HG03159 (cell line): Measurements from ENCODE around the gene DOHH.
A peak's percentile ranks its signal among the peaks of the same experiment; 100 is the strongest.

Source experiments
- ATAC-seq: cut with Tn5 transposase; IDR thresholded peaks from one replicate; pipeline ENCODE4 v1.9.1; 2021; ENCODE audit warnings: mild to moderate bottlenecking, moderate library complexity; ENCODE audit not compliant: unreplicated experiment

DOHH gene

DNA sequence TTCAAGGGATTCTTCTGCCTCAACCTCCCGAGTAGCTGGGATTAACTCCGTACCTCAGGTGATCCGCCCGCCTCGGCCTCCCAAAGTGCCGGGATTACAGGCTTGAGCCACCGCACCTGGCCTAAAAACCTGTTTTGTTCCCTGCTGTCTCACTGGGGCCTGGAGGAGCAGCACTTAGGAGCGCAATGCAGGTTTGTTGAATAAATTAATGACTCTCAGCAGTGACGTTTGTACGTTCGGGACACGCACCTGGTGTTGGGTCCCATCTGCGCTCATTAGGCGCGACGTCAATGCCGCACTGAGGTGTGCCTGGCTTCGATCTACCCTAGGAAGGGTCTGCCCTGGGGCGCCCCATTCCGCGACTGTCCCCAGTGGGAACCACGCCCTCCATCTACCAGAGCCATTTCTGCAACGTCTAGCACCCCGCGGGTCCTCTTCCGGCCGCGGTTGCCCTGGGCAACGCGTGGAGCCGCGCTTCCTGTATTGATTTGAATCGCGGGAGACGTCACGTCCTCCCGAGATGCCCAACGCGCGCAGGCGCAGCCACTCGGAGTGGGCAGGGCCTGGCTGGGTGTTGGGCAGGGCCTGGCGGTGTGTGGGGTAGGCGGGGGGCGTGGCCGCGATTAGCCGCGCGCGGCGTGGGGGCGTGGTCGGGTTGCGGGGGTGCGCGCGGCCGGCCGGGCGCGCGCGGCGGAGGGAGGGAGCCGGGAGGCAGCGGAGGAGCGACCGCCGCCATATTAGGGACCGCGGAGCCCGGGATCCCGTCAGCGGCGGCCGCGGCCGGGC lies 5.3 kb upstream of the DOHH start, which contains the start of gene FZR1:
TSS of gene FZR1 (plus strand) at position 714 of the 786 bp plus-strand sequence. CDS start 16,679 bp downstream, outside the sequence.
- ATAC-seq, result peak; percentile 86

DNA sequence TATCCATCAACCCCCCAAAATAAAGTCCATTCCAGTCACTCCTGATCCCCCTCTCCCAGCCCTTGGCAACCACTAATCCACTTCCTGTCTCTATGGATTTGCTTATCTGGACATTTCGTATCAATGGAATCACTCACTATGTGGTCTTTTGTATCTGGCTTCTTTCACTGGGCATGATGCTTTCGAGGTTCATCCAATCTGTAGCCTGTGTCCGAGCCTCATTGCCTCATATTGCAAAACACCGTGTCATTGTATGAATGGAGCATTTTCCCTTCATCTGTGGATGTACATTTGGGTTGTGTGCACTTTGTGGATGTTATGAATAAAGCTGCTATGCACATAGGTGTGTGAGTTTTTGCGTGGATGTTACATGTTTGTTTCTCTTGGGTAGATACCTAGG lies 4.3 kb upstream of the DOHH start:
- ATAC-seq, result no peak

DNA sequence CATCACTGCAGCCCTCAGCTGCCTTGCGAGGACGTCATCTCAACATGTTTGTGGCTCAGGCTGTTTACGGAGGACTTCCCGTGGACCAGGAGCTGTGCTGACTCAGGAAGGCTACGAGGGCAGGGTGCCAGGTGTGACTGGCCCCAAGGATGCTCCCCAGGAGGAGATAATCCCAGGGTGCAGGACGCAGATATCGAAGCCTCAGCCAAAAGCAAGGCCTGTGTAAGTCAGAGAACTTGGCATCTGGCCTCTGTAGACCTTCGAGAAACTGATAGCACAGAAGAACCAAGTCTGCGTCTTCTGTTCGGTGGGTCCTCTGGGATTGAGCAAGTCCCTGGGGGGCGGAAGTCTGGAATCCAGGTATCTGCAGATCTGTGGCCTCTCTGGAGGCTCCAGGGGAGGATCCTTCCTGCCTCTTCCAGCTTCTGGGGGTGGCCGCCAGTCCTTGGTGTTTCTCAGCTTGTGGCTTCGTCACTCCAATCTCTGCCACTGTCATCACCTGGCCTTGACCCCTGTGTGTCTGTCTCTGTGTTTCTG lies 2.6 kb upstream of the DOHH start:
- no peak for ATAC-seq

DNA sequence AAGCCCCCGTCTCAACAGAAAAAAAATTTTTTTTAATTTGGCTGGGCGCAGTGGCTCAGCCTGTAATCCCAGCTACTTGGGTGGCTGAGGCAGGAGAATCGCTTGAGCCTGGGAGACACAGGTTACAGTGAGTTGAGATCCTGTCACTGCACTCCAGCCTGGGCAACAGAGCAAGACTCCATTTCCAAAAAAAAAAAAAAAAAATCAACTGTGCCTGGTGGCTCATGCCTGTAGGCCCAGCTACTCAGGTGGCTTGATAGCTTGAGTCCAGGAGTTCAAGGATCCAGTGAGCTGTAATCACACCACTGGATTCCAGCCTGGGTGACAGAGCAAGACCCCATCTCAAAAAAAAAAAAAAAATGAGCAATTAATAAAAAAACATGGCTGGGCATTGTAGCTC lies 1.3 kb upstream of the DOHH start:
- no peak for ATAC-seq

DNA sequence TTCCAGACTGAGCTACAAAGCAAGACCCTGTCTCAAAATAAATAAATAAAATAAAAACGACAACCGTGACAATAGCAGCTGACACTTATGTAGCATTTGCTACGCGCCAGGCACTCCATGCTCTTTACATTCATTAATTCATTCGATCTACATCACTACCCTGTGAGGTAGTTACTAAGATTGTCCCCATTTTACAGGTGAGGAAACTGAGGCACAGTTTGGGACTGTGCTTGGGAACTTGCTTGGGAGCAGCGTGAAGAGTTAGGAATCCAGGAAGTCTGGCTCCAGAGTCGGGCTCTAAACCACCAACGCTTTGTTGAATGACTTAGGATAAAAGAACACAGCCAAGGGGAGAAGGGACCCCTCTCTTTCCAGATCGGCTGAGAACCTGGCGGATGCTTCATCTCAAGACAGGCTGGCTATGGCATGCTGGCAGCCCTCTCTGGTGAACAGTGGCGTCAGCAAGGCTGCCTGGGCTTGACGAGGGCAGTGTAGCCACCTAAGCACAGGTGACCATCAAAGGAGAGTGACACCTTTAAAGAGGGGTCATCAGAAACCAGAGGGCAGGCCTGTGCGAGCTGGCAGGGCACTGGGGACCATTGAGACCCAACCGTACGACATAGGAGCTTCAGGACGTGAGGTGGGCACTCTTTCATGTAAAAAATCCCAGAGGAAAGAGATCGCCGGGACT lies 591 bp downstream of the DOHH start:
- ATAC-seq, result no peak

DNA sequence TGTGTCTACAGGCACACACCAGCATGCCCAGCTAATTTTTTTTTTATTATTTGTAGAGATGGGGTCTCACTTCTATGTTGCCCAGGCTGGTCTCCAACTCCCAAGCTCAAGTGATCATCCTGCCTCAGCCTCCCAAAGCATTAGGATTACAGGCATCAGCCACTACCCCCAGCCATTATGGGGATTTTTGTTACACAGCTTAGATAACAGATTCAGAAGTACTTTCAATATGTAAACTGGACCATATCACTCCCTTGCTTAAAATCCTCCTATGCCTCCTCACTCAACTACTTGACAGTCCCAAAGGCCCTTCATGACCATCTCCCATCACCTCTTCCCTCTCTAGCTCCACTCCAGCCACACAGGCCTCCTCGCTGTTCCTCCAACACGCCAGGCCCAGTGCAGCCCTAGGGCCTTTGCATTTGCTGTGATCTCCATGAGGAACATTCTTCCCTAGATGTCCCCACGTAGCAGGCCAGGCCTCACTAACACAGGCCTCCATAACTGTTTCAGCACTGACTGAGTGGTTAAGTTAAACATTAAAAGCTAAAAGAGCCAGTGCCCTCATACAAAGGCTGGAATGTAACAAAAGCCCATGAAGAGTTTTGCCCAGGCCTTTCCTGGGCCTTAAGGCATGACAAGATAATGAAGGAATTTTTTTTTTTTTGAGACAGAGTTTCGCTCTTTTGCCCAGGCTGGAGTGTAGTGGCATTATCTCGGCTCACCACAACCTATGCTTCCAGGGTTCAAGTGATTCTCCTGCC lies 2.5 kb downstream of the DOHH start:
- ATAC-seq, result no peak

DNA sequence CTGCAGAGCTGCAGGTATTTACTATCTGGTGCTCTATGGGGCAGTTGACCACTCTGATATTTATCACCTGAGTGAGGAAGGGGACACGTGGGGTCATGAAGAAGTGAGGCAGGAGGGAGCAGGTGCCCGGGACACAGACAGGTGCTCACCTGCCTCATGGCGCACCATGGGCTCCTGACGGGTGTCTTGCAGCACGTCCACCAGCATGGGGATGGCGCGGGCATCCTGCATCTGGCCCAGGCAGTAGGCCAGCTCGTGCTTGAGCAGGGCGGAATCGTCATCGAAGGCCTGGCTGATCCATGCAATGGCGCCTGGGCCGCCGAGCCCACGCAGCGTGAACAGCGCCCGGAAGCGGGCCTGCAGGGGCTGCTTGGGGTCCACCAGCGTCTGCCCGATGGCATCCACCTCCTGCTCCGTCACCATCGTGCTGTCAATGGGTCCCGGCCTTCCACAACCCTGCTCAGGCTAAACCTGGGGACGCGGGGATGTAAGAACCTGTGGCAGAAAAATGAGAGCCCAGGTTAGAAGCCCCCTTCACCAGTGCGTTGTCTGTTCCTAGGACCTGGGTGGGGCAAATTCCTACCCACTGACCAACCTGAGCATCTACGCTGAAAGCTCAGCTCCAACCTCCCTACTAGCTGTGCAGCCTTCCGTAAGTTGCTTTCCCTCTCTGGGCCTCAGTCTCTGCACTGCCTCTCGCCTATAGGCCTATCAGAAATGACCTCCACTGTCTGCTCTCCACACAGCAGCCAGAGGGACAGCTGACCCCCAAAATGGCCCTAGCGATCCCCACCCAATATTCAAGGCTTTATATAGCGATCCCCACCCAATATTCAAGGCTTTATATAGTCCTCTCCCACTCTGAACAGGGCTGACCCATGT lies 3.8 kb downstream of the DOHH start:
- no peak for ATAC-seq

DNA sequence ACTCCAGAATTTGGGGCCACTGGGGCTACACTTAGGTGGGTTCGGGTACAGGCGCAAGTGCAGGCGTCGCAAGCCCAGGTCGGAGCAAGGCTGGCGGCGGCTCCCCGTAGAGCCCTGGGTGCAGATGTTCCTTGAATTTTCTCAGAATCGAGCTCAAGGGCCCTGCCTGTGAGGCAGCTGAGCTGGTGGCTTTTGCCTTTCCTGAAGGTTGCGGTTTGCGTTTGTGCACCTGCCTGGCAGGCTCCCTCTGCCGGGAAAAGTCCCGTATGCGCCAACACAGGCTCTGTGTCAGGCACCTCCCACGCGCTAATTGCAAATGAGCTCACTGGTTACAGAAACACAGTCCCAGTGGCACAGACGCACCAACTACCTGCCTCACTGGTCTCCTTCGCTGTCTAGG lies 5.9 kb downstream of the DOHH start:
- ATAC-seq, result no peak

DNA sequence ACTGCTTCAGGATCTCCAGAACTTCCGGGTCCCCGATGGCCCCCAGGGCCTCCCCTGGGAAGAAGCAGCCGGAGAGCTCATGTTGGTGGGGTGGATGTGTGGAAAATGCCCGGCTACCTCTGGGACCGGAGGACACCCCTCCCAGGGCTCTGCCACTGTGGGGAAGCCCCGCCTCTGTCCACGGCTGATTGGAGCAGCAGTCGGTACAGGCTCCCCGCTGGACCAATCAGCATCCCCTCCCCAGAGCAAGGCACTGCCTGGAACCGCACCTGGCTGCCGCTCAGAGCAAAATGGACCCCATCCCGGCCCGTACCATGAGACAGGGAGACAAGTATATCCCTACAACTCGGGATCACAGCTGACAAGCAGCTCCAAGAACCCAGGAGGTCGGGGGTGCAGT lies 6.4 kb downstream of the DOHH start:
- no peak for ATAC-seq

DNA sequence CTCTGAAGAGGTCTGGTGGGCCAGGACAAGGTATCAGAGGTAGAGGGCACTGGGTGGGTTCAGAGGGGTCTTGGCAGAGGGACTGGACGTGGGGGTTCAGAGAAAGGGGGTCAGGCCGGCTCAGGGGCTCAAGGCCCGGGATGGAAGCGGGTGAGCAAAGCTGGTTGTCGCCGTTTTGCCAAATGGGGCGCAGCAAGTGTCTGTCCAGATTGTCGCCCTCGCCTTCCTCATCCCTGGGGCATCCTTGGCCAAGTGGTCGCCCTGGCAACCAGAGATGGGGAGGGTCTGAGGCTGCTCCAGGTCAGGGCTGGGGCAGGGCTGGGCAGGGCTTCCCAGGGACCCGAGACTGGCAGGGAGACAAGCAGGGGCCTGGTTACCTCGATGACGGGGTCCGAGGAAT lies 6.8 kb downstream of the DOHH start:
- ATAC-seq, result no peak

DNA sequence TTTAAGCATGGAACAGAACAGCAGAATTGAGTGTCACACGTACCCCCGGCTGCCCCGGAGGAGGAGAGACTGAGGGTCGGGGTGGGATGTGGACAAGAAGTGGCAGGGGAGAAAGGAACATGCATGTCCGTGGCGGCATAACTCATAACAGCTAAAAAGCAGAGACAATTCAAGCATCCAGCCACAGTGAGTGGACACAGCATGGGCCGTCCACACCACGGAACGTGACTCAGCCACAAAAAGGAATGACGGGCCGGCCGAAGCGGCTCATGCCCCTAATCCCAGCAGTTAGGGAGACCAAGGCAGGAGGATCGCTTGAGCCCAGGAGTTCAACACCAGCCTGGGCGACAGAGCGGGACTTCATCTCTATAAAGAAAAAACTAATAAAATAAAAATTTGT lies 7.6 kb downstream of the DOHH start:
- no peak for ATAC-seq

DNA sequence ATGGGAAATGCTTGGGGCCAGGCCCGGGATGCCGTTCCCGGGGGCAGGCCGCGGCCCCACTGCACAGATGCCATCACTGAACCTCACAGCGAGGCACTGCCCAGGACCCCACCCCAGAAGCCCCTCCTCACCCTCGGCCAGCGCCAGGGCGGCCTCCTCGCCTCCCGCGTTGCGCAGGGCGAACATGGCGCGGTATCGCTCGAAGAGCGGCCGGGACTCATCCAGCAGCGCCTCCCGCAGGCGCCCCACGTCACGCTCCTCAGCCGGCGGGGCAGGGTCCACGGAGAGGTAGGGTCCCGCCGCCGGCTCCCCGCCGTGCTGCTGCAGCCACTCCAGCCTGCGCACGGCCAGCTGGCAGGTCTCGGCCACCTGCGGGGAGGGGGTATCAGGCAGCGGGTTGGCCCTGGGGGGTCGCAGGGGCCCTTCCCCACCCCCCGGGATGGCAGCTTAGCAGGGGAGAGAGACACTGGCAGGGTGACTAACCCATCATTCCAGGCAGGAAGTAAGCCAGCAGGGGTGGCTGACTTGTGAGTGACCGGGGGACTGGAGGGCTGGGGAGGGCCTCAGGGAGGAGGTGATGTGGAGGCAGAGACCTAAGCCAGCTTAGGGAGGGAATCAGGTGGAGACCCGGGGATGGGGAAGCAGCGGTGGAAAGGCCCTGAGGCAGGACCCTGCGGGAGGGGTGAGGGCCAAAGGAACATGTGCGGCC lies 8.2 kb downstream of the DOHH start:
- no peak for ATAC-seq

DNA sequence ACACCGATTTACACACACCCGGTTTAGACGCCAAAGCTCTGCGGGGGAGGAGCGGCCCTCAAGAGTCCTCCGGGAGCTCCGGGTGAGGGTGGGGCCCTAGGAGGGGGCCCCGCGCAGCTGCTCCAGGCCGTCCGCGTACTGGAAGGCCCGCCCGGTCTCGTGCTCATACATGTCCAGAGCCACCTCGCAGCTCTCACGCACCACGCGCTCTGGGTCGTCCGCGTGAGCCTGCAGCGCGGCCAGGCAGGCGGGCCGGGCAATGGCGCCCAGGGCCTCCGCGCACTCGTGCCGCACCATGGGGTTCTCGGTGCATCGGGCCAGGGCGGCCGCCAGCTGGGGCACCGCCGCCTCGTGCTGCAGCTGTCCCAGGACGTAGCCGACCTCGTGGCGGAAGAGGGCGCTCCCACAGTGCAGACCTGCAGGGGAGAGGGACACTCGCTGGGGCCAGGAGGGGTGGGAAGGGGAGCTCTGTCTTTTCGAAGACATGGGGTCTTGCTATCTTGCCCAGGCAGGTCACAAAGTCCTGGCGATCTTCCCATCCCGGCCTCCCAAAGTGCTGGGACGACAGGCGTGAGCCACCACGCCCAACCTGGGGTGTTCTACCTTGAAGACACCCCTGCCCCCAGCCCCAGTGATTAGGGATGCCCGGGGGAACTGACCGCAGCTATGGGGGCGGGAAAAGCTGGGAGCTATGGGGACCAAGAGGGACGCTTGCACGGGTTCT lies 8.9 kb downstream of the DOHH start:
- ATAC-seq, result no peak

DNA sequence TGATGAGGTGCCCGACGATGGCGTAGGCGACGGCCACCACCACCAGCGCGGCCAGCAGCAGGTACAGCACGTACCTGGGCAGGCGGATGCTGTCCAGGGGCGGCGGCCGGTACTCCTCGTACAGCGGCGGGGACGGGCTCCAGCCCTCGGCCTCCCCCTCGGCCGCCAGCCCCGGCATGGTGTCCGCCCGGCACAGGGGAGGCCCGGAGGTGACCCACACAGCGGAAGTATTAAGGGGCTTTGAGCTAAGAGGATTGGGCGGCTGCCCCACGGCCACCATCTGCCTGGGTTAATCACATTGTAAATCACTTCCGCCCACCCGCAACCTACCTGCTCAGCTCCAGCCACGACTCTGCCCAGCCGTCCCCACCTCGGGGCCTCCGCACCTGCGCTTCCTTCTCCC lies 17.2 kb downstream of the DOHH start, which contains the start of gene SMIM44:
TSS of gene SMIM44 (minus strand) at position 216 of the 403 bp plus-strand sequence. CDS start at position 178, 38 bp downstream.
- ATAC-seq, result no peak

DNA sequence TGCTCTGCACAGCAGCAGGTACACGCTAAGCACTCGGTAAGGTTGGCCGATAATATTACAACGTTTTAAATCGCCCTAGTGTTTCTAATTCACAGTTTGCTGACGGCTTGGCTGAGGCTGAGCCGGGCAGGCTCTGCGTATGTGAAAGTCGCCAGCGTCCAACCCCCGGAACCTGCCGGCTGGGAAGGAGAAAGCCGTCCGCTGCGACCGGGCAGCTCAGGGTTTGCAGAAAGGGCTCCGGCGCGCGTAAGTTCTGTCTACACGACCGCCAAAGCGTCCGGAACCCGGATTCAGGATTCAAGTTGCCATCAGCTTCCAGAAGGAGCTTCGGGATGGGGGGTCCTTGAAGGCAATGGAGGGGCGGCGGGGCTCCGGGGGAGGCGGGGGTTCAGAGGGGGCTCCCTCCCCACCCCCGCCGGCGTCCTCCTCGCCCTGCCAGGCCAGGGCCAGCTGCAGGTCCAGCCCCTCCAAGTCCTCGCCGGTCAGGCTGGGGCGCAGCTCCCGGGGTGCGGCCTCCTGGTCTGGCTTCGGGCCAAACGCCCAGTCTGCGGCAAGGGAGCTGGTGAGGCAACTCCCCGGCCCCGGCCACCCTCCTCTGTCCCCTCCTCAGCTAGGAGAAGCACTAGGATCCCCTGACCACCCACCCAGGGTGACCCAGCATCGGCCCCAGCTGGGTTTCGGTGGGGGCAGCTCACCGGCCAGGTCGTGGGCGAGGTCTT lies 17.8 kb downstream of the DOHH start:
- no peak for ATAC-seq

DNA sequence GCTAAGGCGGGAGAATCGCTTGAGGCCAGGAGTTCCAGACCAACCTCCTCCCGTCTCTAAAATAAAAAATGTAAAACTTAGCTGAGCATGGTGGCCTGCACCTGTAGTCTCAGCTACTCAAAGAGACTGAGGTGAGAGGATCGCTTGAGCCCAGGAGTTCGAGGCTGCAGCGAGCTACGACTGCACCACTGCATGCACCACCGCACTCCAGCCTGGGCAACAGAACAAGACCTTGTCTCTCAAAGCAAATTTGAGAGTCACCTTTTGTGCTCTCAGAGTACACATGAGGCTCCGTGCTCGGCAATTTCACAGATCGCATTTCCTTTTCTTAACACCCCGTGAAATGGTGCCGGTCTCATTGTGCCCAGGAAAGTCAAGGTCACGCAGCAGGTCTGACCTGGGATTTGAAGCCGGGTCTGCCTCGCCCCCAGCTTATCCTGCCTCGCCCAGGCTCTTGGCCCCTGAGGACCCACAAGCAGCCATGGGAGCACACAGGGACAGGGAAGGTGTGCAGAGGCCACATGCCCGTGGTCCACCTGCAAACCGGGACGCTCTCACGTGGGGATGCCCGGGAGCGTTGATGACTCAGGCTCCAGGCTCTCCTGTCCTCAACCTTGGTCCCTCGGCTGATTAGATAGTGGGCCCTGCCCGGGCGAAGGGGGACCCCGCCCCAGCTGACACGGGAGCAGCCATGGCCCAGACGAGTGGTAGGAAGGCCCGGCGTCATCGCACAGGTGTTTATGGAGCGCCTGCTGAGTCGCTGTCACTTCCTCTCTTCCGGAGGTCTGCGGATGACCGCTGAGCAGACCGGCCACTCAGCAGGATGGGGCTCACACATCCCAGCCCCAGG lies 19.0 kb downstream of the DOHH start:
- no peak for ATAC-seq

DNA sequence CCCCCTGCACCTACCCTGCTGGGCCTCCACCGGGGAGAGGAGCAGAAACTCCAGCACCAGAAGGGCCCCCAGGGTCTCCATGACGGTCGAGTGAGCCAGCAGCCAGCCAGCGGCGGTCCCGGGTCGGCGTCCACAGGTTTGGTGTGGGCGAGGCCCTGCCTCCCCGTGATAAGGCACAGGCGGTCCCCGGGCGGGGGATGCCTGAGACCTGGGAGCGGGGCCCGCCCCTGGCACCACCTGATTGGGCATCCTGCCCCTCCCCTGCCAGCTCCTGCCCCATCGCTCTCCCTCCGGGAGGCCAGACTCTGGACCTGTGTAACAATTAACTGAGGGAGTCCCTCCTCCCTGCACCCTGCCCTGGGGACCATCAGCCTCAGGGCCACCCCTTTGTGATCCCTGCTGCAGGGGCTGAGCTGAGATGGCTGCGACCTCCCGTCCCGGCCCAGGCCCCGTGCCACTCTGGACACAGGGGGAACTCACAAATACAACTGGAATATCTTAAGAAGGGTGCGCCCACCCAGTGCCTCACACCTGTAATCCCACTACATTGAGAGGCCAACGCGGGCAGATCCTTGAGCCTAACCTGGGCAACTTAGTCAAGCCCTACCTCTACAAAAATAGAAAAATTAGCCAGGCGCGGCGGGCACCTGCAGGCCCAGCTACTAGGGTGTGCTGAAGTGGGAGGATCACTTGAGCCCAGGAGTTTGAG lies 19.9 kb downstream of the DOHH start, which contains the start of gene SMIM24:
TSS of gene SMIM24 (minus strand) at position 143 of the 709 bp plus-strand sequence. CDS start at position 81, 62 bp downstream.
- no peak for ATAC-seq
